B cell (primary cell): ENCODE data around the gene PRDM15.

Experiments used
- CTCF ChIP-seq: fragments of 200-600 bp; IDR thresholded peaks from one replicate; pipeline ENCODE4 v1.8.0; 2022; ENCODE audit warnings: antibody characterized with exemption, mild to moderate bottlenecking
- EZH2 ChIP-seq: IDR thresholded peaks from 2 replicates; pipeline ENCODE4 v1.6.1; 2012; ENCODE audit warnings: borderline replicate concordance, low read depth, mild to moderate bottlenecking, moderate library complexity, low read length; ENCODE audit not compliant: insufficient read depth, poor library complexity, severe bottlenecking

DNA sequence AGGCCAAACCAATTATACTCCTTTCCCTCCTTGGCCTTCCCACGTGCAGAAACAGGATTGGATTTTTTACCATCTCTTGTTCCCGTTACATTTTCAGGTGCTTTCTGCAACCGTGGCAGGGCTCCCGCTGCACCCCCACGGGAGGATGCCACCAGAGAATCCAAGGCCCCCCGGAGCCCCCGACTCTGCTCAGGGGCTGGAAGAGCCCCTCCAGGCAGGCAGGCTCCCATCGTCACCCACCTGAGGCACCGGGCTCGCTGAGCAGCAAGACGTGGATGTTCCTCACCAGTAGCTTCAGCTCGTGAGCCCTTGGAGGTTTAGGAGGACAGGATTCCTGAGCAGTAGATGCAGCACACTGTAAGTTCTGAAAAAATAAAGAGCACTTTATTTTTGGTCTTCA, 35.2 kb upstream of the PRDM15 start:
- no peak for TF ChIP-seq CTCF
- TF ChIP-seq EZH2: no peak
